Panc1 (cell line): ENCODE results near the gene CSF1.

Experiments
- POLR2AphosphoS5 ChIP-seq: IDR thresholded peaks from 2 replicates; pipeline ENCODE4 v1.6.1; 2012; ENCODE audit warnings: mild to moderate bottlenecking, low read depth, low read length, moderate library complexity
- TF ChIP-seq, protein P1 (sequence below): fragments of 450-650 bp; IDR thresholded peaks from 2 replicates; pipeline ENCODE4 v1.5.1; 2017; ENCODE audit warnings: mild to moderate bottlenecking

DNA sequence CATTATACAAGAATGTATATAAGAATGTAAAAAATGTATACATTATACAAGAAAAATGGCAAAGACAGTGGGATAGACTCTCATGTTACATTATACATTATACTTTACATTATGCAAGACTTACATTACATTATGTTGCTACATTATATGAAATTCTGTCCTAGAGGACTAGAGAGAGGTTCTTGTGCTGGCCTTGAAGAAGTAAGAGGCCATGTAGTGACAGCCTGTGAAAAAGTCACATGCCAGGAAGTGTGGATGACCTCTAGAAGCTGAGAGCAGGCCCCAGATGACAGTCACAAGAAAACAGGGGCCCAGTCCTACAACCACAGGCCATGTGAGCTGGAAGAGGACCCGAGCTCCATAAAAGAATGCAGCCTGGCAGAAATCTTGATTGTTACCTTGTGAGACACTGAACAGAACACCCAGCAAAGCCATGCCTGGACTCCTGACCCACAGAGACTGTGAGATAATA, 43.4 kb downstream of the CSF1 start:
- TF ChIP-seq POLR2AphosphoS5 = no peak
- TF ChIP-seq, protein P1, sequence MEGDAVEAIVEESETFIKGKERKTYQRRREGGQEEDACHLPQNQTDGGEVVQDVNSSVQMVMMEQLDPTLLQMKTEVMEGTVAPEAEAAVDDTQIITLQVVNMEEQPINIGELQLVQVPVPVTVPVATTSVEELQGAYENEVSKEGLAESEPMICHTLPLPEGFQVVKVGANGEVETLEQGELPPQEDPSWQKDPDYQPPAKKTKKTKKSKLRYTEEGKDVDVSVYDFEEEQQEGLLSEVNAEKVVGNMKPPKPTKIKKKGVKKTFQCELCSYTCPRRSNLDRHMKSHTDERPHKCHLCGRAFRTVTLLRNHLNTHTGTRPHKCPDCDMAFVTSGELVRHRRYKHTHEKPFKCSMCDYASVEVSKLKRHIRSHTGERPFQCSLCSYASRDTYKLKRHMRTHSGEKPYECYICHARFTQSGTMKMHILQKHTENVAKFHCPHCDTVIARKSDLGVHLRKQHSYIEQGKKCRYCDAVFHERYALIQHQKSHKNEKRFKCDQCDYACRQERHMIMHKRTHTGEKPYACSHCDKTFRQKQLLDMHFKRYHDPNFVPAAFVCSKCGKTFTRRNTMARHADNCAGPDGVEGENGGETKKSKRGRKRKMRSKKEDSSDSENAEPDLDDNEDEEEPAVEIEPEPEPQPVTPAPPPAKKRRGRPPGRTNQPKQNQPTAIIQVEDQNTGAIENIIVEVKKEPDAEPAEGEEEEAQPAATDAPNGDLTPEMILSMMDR = no peak
